ENCODE results near the gene ACTL10.

Gene ACTL10

GRCh38 chr20:33677991-33678702 is 11.4 kb downstream of the ACTL10 start:
- no peak for DNase-seq (ENCODE audit: low spot score)

- no peak for DNase-seq (ENCODE audit: low spot score)
Measured at GRCh38 chr20:33679758-33680485, 13.2 kb downstream of the ACTL10 start.

GRCh38 chr20:33680686-33681085 is 13.9 kb downstream of the ACTL10 start:
- DNase-seq (ENCODE audit: low spot score): no peak

GRCh38 chr20:33681288-33681687 is 14.5 kb downstream of the ACTL10 start:
- no peak for DNase-seq (ENCODE audit: low spot score)

GRCh38 chr20:33681728-33682353 is 15.1 kb downstream of the ACTL10 start:
- no peak for DNase-seq (ENCODE audit: low spot score)

GRCh38 chr20:33684533-33685327 is 18.0 kb downstream of the ACTL10 start:
- DNase-seq (ENCODE audit: low spot score): no peak

- DNase-seq (ENCODE audit: low spot score): peak; percentile 79
Measured at GRCh38 chr20:33685328-33686099, 18.8 kb downstream of the ACTL10 start.

GRCh38 chr20:33686100-33686983 is 19.6 kb downstream of the ACTL10 start, which contains the start of gene E2F1:
TSS of gene E2F1 (minus strand) at chr20:33686385. CDS start at chr20:33686264, 121 bp downstream.
- peak; percentile 100 for DNase-seq (ENCODE audit: low spot score)

- no peak for DNase-seq (ENCODE audit: low spot score)
Measured at GRCh38 chr20:33686984-33687366, 20.2 kb downstream of the ACTL10 start.

- DNase-seq (ENCODE audit: low spot score): no peak
Measured at GRCh38 chr20:33687370-33687915, 20.7 kb downstream of the ACTL10 start.

- no peak for DNase-seq (ENCODE audit: low spot score)
Measured at GRCh38 chr20:33687993-33688937, 21.5 kb downstream of the ACTL10 start.

- no peak for DNase-seq (ENCODE audit: low spot score)
Measured at GRCh38 chr20:33688938-33689424, 22.2 kb downstream of the ACTL10 start.

GRCh38 chr20:33689493-33689892 is 22.8 kb downstream of the ACTL10 start:
- no peak for DNase-seq (ENCODE audit: low spot score)

- DNase-seq (ENCODE audit: low spot score): no peak
Measured at GRCh38 chr20:33689973-33690372, 23.2 kb downstream of the ACTL10 start.

GRCh38 chr20:33693289-33693688 is 26.5 kb downstream of the ACTL10 start:
- DNase-seq (ENCODE audit: low spot score): no peak

- no peak for DNase-seq (ENCODE audit: low spot score)
Measured at GRCh38 chr20:33693741-33694638, 27.2 kb downstream of the ACTL10 start.

GRCh38 chr20:33694639-33695012 is 27.9 kb downstream of the ACTL10 start:
- no peak for DNase-seq (ENCODE audit: low spot score)

- DNase-seq (ENCODE audit: low spot score): no peak
Measured at GRCh38 chr20:33696448-33696847, 29.7 kb downstream of the ACTL10 start.

Measured in HuH-7 (cell line).